Chondrocyte (in vitro differentiated cells): ENCODE data around the gene IFIT1B. TPM values are rescaled to one million over a fixed set of nuclear protein-coding genes. Genes with fewer than 3 reads are reported as not detected.

Experiments
- DNase-seq: peaks from one replicate; pipeline ENCODE4 v3.0.0; 2021; ENCODE audit warnings: mixed read lengths, low spot score
- H3K27ac Mint-ChIP-seq: one replicate; pipeline ENCODE4 v1.8.0; 2021; ENCODE audit warnings: mild to moderate bottlenecking, moderate library complexity, mixed read lengths; ENCODE audit not compliant: unreplicated experiment
- H3K27me3 Mint-ChIP-seq: 2 replicates; pipeline ENCODE4 v1.8.0; 2021; ENCODE audit warnings: low read depth, mixed read lengths
- H3K36me3 Mint-ChIP-seq: 2 replicates; pipeline ENCODE4 v1.8.0; 2021; ENCODE audit warnings: low read depth, mixed read lengths
- H3K4me1 Mint-ChIP-seq: 2 replicates; pipeline ENCODE4 v1.8.0; 2021; ENCODE audit warnings: low read depth, mild to moderate bottlenecking, mixed read lengths
- H3K4me3 Mint-ChIP-seq: one replicate; pipeline ENCODE4 v1.8.0; 2021; ENCODE audit warnings: mild to moderate bottlenecking, moderate library complexity, mixed read lengths; ENCODE audit not compliant: unreplicated experiment
- H3K9me3 Mint-ChIP-seq: 2 replicates; pipeline ENCODE4 v1.8.0; 2021; ENCODE audit warnings: low read depth, mixed read lengths
- total RNA-seq: library from RNA; stranded (reverse); gene quantifications from 3 replicates; pipeline ENCODE4 v1.2.1, GENCODE V29; 2021
- TF ChIP-seq, protein P1 (sequence below): fragments of 200-600 bp; sonication (generic); IDR thresholded peaks from 2 replicates; pipeline ENCODE4 v1.5.0; 2021; ENCODE audit warnings: antibody characterized with exemption, mild to moderate bottlenecking, moderate library complexity

Gene IFIT1B
- total RNA-seq, 1 donor from 2014 or later = not detected

DNA sequence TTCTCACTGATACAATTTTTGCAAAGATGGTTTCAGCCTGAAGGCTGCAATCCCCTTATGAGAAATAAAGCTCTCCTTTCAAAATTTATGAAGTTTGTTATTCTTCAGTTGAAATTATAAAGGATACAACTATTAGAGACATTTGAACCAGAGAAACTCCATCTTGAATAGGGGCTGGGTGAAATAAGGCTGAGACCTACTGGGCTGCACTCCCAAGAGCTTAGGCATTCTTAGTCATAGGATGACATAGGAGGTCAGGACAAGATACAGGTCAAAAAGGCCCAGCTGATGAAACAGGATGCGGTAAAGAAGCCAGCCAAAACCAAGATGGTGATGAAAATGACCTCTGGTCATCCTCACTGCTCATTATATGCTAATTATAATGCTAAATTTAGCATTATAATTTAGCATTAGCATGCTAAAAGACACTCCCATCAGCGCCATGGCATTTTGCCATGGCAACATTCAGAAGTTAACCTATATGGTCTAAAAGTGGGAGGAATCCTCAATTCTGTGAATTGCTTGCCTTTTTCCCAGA is 22.4 kb upstream of the IFIT1B start:
- DNase-seq = no peak
- H3K27ac Mint-ChIP-seq = no peak overlapping the region

DNA sequence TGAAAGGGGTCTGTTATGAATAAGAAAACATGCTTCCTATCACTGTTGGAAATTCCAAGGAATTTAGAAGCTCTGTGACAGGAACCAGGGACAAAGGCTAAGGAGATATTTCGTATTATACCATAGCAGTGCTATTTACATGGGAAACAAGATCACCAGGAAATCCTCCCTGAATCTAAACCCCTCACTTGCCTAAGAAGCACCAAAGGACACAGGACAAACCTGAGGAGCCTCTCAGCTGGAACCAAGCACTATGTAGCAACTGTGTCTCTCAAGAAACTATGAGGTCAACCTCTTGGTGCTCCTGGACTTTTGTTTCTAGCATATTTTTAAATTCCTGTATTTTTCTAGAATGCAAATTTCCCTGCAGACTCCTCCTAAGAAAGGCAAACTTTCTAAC is 20.8 kb upstream of the IFIT1B start:
- Mint-ChIP-seq H3K4me3 (no peak overlapping the region), H3K9me3 (peaks cover 4% of the 10 kb centered on the region), H3K27ac (no peak overlapping the region), H3K4me1 (peaks cover 24% of the 10 kb centered on the region), H3K36me3 (no peaks in the 10 kb centered on the region), H3K27me3 (no peaks in the 10 kb centered on the region)
- TF ChIP-seq, protein P1, sequence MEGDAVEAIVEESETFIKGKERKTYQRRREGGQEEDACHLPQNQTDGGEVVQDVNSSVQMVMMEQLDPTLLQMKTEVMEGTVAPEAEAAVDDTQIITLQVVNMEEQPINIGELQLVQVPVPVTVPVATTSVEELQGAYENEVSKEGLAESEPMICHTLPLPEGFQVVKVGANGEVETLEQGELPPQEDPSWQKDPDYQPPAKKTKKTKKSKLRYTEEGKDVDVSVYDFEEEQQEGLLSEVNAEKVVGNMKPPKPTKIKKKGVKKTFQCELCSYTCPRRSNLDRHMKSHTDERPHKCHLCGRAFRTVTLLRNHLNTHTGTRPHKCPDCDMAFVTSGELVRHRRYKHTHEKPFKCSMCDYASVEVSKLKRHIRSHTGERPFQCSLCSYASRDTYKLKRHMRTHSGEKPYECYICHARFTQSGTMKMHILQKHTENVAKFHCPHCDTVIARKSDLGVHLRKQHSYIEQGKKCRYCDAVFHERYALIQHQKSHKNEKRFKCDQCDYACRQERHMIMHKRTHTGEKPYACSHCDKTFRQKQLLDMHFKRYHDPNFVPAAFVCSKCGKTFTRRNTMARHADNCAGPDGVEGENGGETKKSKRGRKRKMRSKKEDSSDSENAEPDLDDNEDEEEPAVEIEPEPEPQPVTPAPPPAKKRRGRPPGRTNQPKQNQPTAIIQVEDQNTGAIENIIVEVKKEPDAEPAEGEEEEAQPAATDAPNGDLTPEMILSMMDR = no peak
- no peak for DNase-seq

More for the DNA sequence above, 22.4 kb upstream of the IFIT1B start:
- TF ChIP-seq, protein P1 = no peak
- Mint-ChIP-seq H3K9me3 (peaks cover 4% of the 10 kb centered on the region), H3K27me3 (no peaks in the 10 kb centered on the region), H3K4me1 (peaks cover 41% of the 10 kb centered on the region), H3K4me3 (no peak overlapping the region), H3K36me3 (no peaks in the 10 kb centered on the region)

DNA sequence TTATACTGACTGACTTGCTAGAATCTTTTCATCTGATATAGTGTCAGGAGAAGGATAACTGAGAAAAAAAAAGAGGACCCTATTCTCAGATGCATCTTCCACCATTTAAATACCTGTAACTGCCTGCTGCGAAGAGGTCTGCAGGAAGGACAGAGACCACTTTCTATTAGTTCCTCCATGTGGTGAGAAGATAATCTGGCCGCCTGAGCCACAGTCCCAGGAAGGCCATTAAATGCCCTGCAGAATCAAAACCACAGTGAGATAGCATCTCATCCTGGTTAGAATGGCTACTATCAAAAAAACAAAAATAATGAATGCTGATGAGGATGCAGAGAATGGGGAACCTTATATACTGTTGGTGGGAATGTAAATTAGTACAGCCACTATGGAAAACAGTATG is 19.9 kb upstream of the IFIT1B start:
- H3K4me1 Mint-ChIP-seq = peaks cover 16% of the 10 kb centered on the region
- no peak for DNase-seq
- peaks cover 4% of the 10 kb centered on the region for H3K9me3 Mint-ChIP-seq
- TF ChIP-seq, protein P1 = no peak
- no peak overlapping the region for H3K4me3 Mint-ChIP-seq
- no peak overlapping the region for H3K27ac Mint-ChIP-seq
- H3K36me3 Mint-ChIP-seq = no peaks in the 10 kb centered on the region
- H3K27me3 Mint-ChIP-seq = no peaks in the 10 kb centered on the region

DNA sequence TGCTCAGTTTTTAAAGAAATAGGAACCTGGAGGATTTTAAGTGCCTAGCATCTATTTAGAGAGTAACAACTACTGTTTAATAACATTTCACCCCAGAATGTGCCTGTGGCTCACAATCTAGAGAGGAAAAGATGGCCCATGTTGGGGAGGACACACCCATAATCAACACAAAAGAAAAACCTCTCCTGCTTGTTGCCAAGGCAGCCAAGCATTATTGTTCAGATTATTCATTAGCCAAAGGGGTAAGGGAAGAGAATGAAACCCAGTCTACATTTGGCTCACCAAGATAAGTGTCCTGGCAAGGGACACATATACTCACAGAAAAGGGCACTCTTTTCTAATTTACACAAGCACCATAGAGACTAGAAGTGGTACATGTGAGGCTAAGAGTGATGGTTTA is 17.7 kb upstream of the IFIT1B start:
- Mint-ChIP-seq H3K9me3 (no peaks in the 10 kb centered on the region), H3K27ac (no peak overlapping the region)
- TF ChIP-seq, protein P1 = no peak

DNA sequence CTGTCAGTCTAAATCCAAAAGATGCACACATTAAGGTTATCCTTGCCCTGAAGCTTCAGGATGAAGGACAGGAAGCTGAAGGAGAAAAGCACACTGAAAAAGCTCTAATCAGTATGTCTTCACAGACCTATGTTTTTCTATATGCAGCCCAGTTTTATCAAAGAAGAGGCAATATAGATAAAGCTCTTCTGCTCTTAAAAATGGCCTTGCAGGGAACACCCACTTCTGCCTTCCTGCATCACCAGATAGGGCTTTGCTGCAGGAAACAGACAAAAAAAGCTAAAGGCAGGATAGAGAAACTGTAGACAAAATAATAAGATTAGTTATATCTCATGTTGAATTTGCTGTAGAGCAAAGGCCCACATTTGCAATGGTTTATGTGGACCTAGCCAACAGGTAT is 14.9 kb upstream of the IFIT1B start:
- Mint-ChIP-seq H3K27me3 (no peaks in the 10 kb centered on the region), H3K4me1 (peaks cover 13% of the 10 kb centered on the region), H3K27ac (no peak overlapping the region), H3K4me3 (no peak overlapping the region), H3K36me3 (peaks cover 1% of the 10 kb centered on the region), H3K9me3 (peaks cover 5% of the 10 kb centered on the region)
- TF ChIP-seq, protein P1 = no peak
- DNase-seq = no peak

More for the DNA sequence above, 17.7 kb upstream of the IFIT1B start:
- Mint-ChIP-seq H3K36me3 (no peaks in the 10 kb centered on the region), H3K4me1 (peaks cover 14% of the 10 kb centered on the region), H3K4me3 (no peak overlapping the region), H3K27me3 (no peaks in the 10 kb centered on the region)
- no peak for DNase-seq
